GM13977 (cell line): ENCODE measurements around the gene TNIP1.

Source experiments
- DNase-seq: peaks from one replicate; pipeline ENCODE4 v3.0.0; 2012; ENCODE audit warnings: low spot score
- CTCF ChIP-seq: IDR thresholded peaks from 2 replicates; pipeline ENCODE4 v1.5.1; 2012; ENCODE audit warnings: mild to moderate bottlenecking, control low read depth; ENCODE audit not compliant: insufficient read depth; ENCODE audit errors: extremely low read depth, missing control alignments
- in situ Hi-C: fragments of 300-500 bp; cut with MboI; formaldehyde crosslinking; loops from one replicate; pipeline ENCODE4 v1.12.0; 2022; ENCODE audit warnings: low sequenced_read_pairs, low pct_unique_long_range_greater_than_20kb, mixed read lengths, inconsistent platforms; ENCODE audit not compliant: unreplicated experiment

The TNIP1 gene

DNA sequence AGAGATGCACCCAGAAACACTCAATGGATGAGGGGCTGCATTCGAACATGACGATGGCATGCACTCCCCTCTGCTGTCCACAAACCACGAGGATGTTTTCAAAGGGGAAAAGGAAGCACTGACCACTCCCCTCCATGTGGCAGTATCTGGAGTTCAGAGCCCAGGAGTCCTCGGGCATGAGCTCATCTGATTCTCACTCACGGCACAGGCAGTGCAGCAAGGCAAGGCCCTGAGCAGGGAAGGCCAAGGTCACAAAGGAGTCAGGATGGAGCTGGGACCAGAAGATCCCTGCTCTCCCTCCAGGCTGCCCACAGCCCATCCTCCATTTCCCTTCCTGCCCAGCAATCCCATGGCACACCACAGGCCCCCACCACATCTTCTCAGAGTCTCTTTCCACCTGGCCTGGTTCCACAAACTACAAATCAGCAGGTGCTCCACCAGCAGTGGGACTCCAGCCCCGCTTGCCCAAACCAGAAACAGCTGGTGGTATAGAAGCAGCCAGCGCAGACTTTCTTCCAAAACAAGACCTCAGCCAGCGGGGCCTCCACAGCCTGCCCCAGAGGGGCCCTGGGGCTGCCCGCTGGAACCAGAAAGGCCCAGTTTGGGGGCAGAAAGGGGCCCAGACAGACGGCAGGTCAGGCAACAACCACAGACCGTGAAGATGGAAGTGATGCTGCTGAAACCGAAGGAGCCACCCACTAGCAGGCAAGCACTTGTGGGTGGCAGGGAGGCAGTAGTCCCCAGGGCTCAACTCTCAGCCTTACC is 12.2 kb downstream of the TNIP1 start:
- TF ChIP-seq CTCF, result no peak
- DNase-seq, result no peak
- in situ Hi-C loops, result no loop called here

DNA sequence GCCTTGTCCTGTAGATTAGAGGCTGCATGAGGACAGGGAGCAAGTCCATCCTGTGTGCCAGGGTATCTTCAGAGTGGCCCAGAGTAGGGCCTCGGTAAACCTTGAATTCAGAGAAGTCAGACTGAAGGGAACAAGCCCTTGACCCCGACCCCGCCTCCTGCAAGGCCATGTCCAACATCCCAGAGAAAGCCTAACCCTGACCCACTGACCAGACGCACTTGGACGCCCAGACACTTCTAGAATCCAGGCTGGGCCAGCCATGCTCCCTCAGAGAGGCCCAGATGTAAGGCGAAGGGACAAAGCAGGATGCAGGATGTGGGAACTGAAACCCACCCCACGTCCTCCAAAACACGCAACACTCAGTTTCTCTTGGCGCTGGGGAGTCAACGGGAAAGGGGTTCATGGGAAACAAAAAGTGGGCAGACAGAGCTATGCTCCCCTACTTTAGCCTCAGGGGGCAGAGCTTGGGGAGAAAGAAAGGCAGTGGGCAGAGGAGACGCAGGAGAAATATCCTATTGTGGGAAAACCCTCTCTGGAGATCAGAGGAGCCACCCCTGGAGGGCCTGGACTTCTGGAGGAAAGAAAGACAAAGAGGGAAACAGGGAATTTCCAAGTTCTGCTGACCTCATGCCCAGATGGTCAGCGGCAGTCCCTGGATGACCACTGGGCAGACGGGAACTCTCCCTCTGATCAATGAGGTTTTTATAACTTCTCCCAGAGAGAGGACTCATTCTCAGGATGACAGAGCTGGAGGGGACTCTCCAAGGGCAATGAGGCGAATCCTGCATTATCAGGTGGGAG is 13.0 kb downstream of the TNIP1 start:
- no peak for TF ChIP-seq CTCF
- in situ Hi-C loops, result no loop called here
- DNase-seq, result no peak

GRCh38 chr5:151066920-151067319 is 13.9 kb downstream of the TNIP1 start:
- no peak for TF ChIP-seq CTCF
- in situ Hi-C loops, result no loop called here
- DNase-seq, result no peak

GRCh38 chr5:151065609-151066008 is 15.2 kb downstream of the TNIP1 start:
- in situ Hi-C loops, result no loop called here
- no peak for DNase-seq
- TF ChIP-seq CTCF, result no peak

DNA sequence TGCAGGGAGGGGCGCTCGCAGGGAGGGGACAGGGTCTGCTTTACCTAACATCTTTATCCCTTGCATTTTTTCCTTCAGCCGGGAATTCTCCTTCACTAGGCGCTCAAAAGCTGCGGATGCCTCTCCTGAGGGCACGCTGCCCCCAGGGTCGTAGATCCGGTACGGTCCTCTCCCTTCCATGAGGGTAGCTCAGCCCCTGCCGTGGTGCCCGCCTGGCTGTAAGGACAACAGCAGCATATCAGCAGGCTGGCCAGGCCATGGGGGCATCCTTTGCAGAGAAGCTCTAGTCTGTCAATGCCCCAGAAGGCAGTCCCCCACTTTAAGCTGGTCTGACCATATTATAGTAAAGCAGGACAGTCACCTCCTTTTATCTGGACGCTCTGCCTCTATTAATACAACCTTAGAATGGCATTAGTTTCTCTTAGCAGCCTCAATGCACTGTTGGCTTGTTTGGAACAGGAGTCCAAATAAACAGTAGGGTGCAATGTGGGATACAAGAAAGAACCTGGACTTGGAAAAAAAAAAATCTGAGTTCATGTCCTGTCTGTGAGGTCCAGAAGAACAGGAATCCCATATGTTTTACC is 15.8 kb downstream of the TNIP1 start:
- in situ Hi-C loops, result no loop called here

More for the DNA sequence above, 15.8 kb downstream of the TNIP1 start:
- DNase-seq, result no peak
- no peak for TF ChIP-seq CTCF
